HCT116 (cell line): ENCODE results near the gene CADPS.

Experiments used
- CBX3 ChIP-seq: IDR thresholded peaks from 2 replicates; pipeline ENCODE4 v1.6.1; 2012; ENCODE audit warnings: low read depth
- EGR1 ChIP-seq: IDR thresholded peaks from 2 replicates; pipeline ENCODE4 v1.6.1; 2012; ENCODE audit warnings: low read depth
- EZH2 ChIP-seq: fragments of 200-600 bp; sonication (generic); IDR thresholded peaks from 2 replicates; pipeline ENCODE4 v1.6.1; 2017; ENCODE audit warnings: antibody characterized with exemption, mixed run types
- EZH2phosphoT487 ChIP-seq: fragments of 200-600 bp; IDR thresholded peaks from 2 replicates; pipeline ENCODE4 v1.6.1; 2018; ENCODE audit warnings: antibody characterized with exemption, borderline replicate concordance
- JUND ChIP-seq: IDR thresholded peaks from 2 replicates; pipeline ENCODE4 v1.6.1; 2012
- POLR2A ChIP-seq: IDR thresholded peaks from 2 replicates; pipeline ENCODE4 v1.7.0; 2011; ENCODE audit warnings: borderline replicate concordance; ENCODE audit not compliant: insufficient read depth, insufficient read length; ENCODE audit errors: extremely low read depth
- POLR2AphosphoS5 ChIP-seq: IDR thresholded peaks from 2 replicates; pipeline ENCODE4 v1.6.1; 2011; ENCODE audit warnings: mild to moderate bottlenecking, low read depth, low read length, moderate library complexity
- SRF ChIP-seq: IDR thresholded peaks from 2 replicates; pipeline ENCODE4 v1.6.1; 2012; ENCODE audit warnings: low read depth
- YY1 ChIP-seq: IDR thresholded peaks from 2 replicates; pipeline ENCODE4 v1.6.1; 2011; ENCODE audit warnings: low read length, low read depth, moderate library complexity, mild to moderate bottlenecking; ENCODE audit not compliant: insufficient replicate concordance; ENCODE audit errors: extremely low read depth
- ZNF274 ChIP-seq: fragments of 200-500 bp; sonication (Bioruptor generic); IDR thresholded peaks from 2 replicates; pipeline ENCODE4 v1.6.1; 2014; ENCODE audit warnings: mild to moderate bottlenecking, low read depth, low read length, inconsistent platforms
- TF ChIP-seq, protein P1 (sequence below), 3 experiments: fragments of 200-600 bp in 1 of 3; sonication (generic) in 1 of 3; IDR thresholded peaks in 2 of 3; conservative IDR thresholded peaks in 1 of 3; 2 replicates each; pipeline ENCODE4 v1.5.1; 2012 to 2017; ENCODE audit warnings: low read depth in 2 of 3, low read length in 2 of 3, antibody characterized with exemption in 1 of 3, borderline replicate concordance in 1 of 3, control low read depth in 1 of 3, mild to moderate bottlenecking in 1 of 3, mixed read lengths in 1 of 3, mixed run types in 1 of 3, moderate library complexity in 1 of 3; ENCODE audit not compliant: insufficient read depth in 1 of 3
- TF ChIP-seq, protein P2 (sequence below): IDR thresholded peaks from 2 replicates; pipeline ENCODE4 v1.6.1; 2012; ENCODE audit warnings: low read depth
- TF ChIP-seq, protein P3 (sequence below): IDR thresholded peaks from 2 replicates; pipeline ENCODE4 v1.6.1; 2012

DNA sequence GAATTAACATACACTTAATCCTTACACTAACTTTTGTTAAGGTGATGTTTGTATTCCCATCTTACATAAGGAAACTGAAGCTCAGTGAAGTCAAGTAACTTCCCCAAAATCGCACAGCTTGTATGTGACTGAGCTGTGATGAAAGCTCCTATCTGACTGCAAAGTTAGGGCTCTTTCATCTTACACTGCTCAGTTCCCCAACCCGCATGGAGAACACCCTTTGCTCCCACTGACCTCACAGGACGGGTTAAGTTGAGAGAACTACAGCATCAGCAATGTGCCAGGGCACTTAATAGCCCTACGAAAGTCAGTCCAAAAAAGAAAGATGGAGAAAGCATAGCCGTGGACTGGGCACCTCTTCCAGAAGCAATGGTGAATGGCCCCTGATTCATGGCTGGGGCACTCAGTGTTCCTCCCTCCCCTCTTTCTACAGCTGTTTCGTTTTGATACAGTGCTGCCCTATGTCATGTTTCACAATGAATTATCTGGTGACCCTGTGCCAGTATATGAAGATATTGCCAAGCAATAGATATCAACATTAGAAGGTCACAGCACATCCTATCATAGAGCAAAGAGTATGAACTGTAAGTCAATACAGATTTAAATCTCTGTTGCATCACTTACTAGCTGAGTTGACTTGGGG lies 38.0 kb downstream of the CADPS start:
- TF ChIP-seq POLR2AphosphoS5, result no peak
- TF ChIP-seq, protein P1, sequence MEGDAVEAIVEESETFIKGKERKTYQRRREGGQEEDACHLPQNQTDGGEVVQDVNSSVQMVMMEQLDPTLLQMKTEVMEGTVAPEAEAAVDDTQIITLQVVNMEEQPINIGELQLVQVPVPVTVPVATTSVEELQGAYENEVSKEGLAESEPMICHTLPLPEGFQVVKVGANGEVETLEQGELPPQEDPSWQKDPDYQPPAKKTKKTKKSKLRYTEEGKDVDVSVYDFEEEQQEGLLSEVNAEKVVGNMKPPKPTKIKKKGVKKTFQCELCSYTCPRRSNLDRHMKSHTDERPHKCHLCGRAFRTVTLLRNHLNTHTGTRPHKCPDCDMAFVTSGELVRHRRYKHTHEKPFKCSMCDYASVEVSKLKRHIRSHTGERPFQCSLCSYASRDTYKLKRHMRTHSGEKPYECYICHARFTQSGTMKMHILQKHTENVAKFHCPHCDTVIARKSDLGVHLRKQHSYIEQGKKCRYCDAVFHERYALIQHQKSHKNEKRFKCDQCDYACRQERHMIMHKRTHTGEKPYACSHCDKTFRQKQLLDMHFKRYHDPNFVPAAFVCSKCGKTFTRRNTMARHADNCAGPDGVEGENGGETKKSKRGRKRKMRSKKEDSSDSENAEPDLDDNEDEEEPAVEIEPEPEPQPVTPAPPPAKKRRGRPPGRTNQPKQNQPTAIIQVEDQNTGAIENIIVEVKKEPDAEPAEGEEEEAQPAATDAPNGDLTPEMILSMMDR (IDR thresholded peaks at IDR 0.05 in 2 of 3, conservative IDR thresholded peaks at IDR 0.05 in 1 of 3; ENCODE audit: borderline replicate concordance in 1 of 3, insufficient read depth in 1 of 3, low read depth in 2 of 3, low read length in 2 of 3), result no peak
- no peak for TF ChIP-seq SRF
- no peak for TF ChIP-seq EZH2
- TF ChIP-seq POLR2A, result no peak
- no peak for TF ChIP-seq EZH2phosphoT487
- TF ChIP-seq, protein P2, sequence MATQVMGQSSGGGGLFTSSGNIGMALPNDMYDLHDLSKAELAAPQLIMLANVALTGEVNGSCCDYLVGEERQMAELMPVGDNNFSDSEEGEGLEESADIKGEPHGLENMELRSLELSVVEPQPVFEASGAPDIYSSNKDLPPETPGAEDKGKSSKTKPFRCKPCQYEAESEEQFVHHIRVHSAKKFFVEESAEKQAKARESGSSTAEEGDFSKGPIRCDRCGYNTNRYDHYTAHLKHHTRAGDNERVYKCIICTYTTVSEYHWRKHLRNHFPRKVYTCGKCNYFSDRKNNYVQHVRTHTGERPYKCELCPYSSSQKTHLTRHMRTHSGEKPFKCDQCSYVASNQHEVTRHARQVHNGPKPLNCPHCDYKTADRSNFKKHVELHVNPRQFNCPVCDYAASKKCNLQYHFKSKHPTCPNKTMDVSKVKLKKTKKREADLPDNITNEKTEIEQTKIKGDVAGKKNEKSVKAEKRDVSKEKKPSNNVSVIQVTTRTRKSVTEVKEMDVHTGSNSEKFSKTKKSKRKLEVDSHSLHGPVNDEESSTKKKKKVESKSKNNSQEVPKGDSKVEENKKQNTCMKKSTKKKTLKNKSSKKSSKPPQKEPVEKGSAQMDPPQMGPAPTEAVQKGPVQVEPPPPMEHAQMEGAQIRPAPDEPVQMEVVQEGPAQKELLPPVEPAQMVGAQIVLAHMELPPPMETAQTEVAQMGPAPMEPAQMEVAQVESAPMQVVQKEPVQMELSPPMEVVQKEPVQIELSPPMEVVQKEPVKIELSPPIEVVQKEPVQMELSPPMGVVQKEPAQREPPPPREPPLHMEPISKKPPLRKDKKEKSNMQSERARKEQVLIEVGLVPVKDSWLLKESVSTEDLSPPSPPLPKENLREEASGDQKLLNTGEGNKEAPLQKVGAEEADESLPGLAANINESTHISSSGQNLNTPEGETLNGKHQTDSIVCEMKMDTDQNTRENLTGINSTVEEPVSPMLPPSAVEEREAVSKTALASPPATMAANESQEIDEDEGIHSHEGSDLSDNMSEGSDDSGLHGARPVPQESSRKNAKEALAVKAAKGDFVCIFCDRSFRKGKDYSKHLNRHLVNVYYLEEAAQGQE, result no peak
- no peak for TF ChIP-seq JUND
- no peak for TF ChIP-seq CBX3
- TF ChIP-seq YY1, result no peak
- no peak for TF ChIP-seq EGR1
- TF ChIP-seq, protein P3, sequence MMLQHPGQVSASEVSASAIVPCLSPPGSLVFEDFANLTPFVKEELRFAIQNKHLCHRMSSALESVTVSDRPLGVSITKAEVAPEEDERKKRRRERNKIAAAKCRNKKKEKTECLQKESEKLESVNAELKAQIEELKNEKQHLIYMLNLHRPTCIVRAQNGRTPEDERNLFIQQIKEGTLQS, result no peak
- no peak for TF ChIP-seq ZNF274
